ENCODE results near the gene ZNF300. TPM values are rescaled to one million over a fixed set of nuclear protein-coding genes. Genes with fewer than 3 reads are reported as not detected.
"Not testable (repeated sequence)": the region's sequence is repeated elsewhere in the genome, so short reads cannot be mapped to it uniquely, and the experiment has no call there.

ZNF300 gene
- polyA plus RNA-seq, 1 of the 3 experiments (the other 2 are of a cell fraction) = 3.5 TPM

DNA sequence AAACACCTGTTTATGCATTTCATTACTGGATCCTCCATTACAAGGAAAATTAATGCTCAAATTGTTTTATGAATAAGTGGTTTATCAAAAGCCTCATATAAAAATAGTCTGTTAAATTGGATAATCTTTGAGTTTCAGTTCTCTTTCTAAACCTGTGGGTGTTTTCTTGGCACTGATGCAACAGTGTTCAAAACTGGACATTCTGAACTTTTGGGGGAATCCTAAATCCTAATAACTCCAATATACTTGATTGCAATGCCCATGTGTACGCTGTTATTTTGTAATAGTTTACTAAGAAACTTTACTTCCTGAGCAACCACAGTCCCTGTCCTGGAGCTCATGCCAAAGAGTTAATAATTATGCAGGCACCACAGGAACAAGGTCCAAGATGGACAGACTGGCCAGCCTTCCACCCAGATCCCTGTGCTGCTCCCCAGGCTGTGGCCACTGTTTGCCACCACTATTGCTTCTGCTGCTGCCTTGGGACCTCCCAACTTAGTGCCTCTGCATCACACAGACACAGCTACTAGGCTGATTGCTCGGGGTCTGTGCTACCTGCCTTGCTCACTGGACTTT, 44.4 kb downstream of the ZNF300 start:
- no peaks in the 10 kb centered on the region for H3K36me3 ChIP-seq (replicated peaks in 1 of 2; ENCODE audit: control insufficient read depth in 1 of 2, insufficient read depth in 2 of 2, low read length in 1 of 2)
- no peak overlapping the region for H2AFZ ChIP-seq (ENCODE audit: low read depth)
- no peak overlapping the region for H3K4me2 ChIP-seq
- H3K9ac ChIP-seq = no peak overlapping the region
- no peak overlapping the region for H3K27ac ChIP-seq (ENCODE audit: low read depth in 2 of 2, low read length in 1 of 2)
- no peaks in the 10 kb centered on the region for H4K20me1 ChIP-seq (ENCODE audit: insufficient read depth)
- H3K4me1 ChIP-seq (ENCODE audit: control insufficient read depth in 1 of 2, insufficient read depth in 2 of 2, low read depth in 1 of 2, low read length in 1 of 2) = no peaks in the 10 kb centered on the region
- H3K27me3 ChIP-seq (ENCODE audit: insufficient read depth) = no peaks in the 10 kb centered on the region
- POLR2A ChIA-PET = no interaction called here
- H3K9me3 ChIP-seq = no peaks in the 10 kb centered on the region
- TF ChIP-seq, protein P1, sequence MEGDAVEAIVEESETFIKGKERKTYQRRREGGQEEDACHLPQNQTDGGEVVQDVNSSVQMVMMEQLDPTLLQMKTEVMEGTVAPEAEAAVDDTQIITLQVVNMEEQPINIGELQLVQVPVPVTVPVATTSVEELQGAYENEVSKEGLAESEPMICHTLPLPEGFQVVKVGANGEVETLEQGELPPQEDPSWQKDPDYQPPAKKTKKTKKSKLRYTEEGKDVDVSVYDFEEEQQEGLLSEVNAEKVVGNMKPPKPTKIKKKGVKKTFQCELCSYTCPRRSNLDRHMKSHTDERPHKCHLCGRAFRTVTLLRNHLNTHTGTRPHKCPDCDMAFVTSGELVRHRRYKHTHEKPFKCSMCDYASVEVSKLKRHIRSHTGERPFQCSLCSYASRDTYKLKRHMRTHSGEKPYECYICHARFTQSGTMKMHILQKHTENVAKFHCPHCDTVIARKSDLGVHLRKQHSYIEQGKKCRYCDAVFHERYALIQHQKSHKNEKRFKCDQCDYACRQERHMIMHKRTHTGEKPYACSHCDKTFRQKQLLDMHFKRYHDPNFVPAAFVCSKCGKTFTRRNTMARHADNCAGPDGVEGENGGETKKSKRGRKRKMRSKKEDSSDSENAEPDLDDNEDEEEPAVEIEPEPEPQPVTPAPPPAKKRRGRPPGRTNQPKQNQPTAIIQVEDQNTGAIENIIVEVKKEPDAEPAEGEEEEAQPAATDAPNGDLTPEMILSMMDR (IDR thresholded peaks at IDR 0.05) = no peak
- TF ChIP-seq, protein P2, sequence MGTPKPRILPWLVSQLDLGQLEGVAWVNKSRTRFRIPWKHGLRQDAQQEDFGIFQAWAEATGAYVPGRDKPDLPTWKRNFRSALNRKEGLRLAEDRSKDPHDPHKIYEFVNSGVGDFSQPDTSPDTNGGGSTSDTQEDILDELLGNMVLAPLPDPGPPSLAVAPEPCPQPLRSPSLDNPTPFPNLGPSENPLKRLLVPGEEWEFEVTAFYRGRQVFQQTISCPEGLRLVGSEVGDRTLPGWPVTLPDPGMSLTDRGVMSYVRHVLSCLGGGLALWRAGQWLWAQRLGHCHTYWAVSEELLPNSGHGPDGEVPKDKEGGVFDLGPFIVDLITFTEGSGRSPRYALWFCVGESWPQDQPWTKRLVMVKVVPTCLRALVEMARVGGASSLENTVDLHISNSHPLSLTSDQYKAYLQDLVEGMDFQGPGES (IDR thresholded peaks at IDR 0.05; ENCODE audit: low read depth, low read length) = no peak
- TF ChIP-seq, protein P3, sequence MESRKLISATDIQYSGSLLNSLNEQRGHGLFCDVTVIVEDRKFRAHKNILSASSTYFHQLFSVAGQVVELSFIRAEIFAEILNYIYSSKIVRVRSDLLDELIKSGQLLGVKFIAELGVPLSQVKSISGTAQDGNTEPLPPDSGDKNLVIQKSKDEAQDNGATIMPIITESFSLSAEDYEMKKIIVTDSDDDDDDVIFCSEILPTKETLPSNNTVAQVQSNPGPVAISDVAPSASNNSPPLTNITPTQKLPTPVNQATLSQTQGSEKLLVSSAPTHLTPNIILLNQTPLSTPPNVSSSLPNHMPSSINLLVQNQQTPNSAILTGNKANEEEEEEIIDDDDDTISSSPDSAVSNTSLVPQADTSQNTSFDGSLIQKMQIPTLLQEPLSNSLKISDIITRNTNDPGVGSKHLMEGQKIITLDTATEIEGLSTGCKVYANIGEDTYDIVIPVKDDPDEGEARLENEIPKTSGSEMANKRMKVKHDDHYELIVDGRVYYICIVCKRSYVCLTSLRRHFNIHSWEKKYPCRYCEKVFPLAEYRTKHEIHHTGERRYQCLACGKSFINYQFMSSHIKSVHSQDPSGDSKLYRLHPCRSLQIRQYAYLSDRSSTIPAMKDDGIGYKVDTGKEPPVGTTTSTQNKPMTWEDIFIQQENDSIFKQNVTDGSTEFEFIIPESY (IDR thresholded peaks at IDR 0.05; ENCODE audit: borderline replicate concordance, low read depth) = no peak
- TF ChIP-seq CHD2 (IDR thresholded peaks at IDR 0.05; ENCODE audit: low read length, partially characterized antibody) (no peak), POLR2AphosphoS5 (IDR thresholded peaks at IDR 0.05; ENCODE audit: low read depth, low read length) (no peak), ELF1 (IDR thresholded peaks at IDR 0.05) (no peak), JUND (IDR thresholded peaks at IDR 0.05) (no peak), EP300 (IDR thresholded peaks at IDR 0.05; ENCODE audit: borderline replicate concordance in 1 of 2, low read depth in 1 of 2, low read length in 1 of 2) (no peak), FOXM1 (IDR thresholded peaks at IDR 0.05; ENCODE audit: low read depth) (no peak), NFIC (IDR thresholded peaks at IDR 0.05; ENCODE audit: borderline replicate concordance) (no peak), SIN3A (IDR thresholded peaks at IDR 0.05; ENCODE audit: borderline replicate concordance, low read depth, low read length) (no peak), FOSL2 (IDR thresholded peaks at IDR 0.05; ENCODE audit: borderline replicate concordance, low read depth) (no peak)
- TF ChIP-seq, protein P4, sequence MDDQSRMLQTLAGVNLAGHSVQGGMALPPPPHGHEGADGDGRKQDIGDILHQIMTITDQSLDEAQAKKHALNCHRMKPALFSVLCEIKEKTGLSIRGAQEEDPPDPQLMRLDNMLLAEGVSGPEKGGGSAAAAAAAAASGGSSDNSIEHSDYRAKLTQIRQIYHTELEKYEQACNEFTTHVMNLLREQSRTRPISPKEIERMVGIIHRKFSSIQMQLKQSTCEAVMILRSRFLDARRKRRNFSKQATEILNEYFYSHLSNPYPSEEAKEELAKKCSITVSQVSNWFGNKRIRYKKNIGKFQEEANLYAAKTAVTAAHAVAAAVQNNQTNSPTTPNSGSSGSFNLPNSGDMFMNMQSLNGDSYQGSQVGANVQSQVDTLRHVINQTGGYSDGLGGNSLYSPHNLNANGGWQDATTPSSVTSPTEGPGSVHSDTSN (IDR thresholded peaks at IDR 0.05) = no peak
- TF ChIP-seq, protein P5, sequence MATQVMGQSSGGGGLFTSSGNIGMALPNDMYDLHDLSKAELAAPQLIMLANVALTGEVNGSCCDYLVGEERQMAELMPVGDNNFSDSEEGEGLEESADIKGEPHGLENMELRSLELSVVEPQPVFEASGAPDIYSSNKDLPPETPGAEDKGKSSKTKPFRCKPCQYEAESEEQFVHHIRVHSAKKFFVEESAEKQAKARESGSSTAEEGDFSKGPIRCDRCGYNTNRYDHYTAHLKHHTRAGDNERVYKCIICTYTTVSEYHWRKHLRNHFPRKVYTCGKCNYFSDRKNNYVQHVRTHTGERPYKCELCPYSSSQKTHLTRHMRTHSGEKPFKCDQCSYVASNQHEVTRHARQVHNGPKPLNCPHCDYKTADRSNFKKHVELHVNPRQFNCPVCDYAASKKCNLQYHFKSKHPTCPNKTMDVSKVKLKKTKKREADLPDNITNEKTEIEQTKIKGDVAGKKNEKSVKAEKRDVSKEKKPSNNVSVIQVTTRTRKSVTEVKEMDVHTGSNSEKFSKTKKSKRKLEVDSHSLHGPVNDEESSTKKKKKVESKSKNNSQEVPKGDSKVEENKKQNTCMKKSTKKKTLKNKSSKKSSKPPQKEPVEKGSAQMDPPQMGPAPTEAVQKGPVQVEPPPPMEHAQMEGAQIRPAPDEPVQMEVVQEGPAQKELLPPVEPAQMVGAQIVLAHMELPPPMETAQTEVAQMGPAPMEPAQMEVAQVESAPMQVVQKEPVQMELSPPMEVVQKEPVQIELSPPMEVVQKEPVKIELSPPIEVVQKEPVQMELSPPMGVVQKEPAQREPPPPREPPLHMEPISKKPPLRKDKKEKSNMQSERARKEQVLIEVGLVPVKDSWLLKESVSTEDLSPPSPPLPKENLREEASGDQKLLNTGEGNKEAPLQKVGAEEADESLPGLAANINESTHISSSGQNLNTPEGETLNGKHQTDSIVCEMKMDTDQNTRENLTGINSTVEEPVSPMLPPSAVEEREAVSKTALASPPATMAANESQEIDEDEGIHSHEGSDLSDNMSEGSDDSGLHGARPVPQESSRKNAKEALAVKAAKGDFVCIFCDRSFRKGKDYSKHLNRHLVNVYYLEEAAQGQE (IDR thresholded peaks at IDR 0.05; ENCODE audit: low read depth, low read length) = no peak
- H3F3A ChIP-seq (replicated peaks; ENCODE audit: insufficient read depth) = no peaks in the 10 kb centered on the region
- CTCF ChIA-PET = interaction anchor here (1.6 kb wide), 1 partner anchor 13 kb away, joined by 6 read pairs; no protein-coding TSS in a partner anchor
- H3K79me2 ChIP-seq (ENCODE audit: insufficient read depth) = no peaks in the 10 kb centered on the region
- no peak for DNase-seq
- no peaks in the 10 kb centered on the region for H3K9me2 ChIP-seq
- H3K4me3 ChIP-seq (ENCODE audit: low read depth in 2 of 2, low read length in 1 of 2) = no peak overlapping the region
- WGBS (ENCODE audit: low lambda C conversion rate) = 0% methylated on average over 2 of the region's 2 CpGs

DNA sequence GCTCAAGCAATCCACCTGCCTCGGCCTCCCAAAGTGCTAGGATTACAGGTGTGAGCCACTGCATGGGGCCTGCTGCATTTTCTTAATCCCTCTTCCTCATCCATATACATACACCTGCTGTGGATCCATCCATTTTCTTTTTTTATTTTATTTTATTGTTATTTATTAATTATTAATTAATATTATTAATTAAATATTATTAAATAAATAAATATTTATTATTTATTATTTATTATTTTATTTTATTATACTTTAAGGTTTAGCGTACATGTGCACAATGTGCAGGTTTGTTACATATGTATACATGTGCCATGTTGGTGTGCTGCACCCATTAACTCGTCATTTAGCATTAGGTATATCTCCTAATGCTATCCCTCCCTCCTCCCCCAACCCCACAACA, 48.1 kb downstream of the ZNF300 start:
- H4K20me1 ChIP-seq (ENCODE audit: insufficient read depth); H3F3A ChIP-seq (replicated peaks; ENCODE audit: insufficient read depth); H3K79me2 ChIP-seq (ENCODE audit: insufficient read depth); H3K9me3 ChIP-seq; H3K27ac ChIP-seq (ENCODE audit: low read depth in 2 of 2, low read length in 1 of 2); H3K36me3 ChIP-seq (replicated peaks in 1 of 2; ENCODE audit: control insufficient read depth in 1 of 2, insufficient read depth in 2 of 2, low read length in 1 of 2); H3K4me2 ChIP-seq; H3K4me1 ChIP-seq (ENCODE audit: control insufficient read depth in 1 of 2, insufficient read depth in 2 of 2, low read depth in 1 of 2, low read length in 1 of 2); H3K4me3 ChIP-seq (ENCODE audit: low read depth in 2 of 2, low read length in 1 of 2); POLR2A ChIA-PET; H3K9ac ChIP-seq; H3K9me2 ChIP-seq; DNase-seq; H3K27me3 ChIP-seq (ENCODE audit: insufficient read depth); CTCF ChIA-PET; H2AFZ ChIP-seq (ENCODE audit: low read depth): not testable (repeated sequence)
- 21% methylated on average over 3 of the region's 3 CpGs for WGBS (ENCODE audit: low lambda C conversion rate)

All from SK-N-SH (cell line).